Measurements from ENCODE around the gene TNFRSF25.
A peak's percentile ranks its signal among the peaks of the same experiment; 100 is the strongest.

Gene TNFRSF25

GRCh38 chr1:6486433-6487011, 20.5 kb upstream of the TNFRSF25 start:
- peak; percentile 86 for DNase-seq

GRCh38 chr1:6485168-6486101, 19.5 kb upstream of the TNFRSF25 start:
- peak; percentile 24 for DNase-seq

- DNase-seq: no peak
These were observed 18.8 kb upstream of the TNFRSF25 start for GRCh38 chr1:6484826-6485167.

GRCh38 chr1:6483761-6484117, 17.8 kb upstream of the TNFRSF25 start:
- DNase-seq: no peak

- DNase-seq: peak; percentile 23
These were observed 17.2 kb upstream of the TNFRSF25 start for GRCh38 chr1:6483017-6483760.

GRCh38 chr1:6481820-6482219, 15.8 kb upstream of the TNFRSF25 start:
- DNase-seq: no peak

GRCh38 chr1:6477039-6477820, 11.3 kb upstream of the TNFRSF25 start:
- no peak for DNase-seq

GRCh38 chr1:6476483-6476882, 10.5 kb upstream of the TNFRSF25 start:
- DNase-seq: peak; percentile 6

- peak; percentile 62 for DNase-seq
These were observed 9.6 kb upstream of the TNFRSF25 start for GRCh38 chr1:6475381-6476133.

- DNase-seq: peak; percentile 44
These were observed 8.9 kb upstream of the TNFRSF25 start for GRCh38 chr1:6474815-6475282.

GRCh38 chr1:6473974-6474814, 8.2 kb upstream of the TNFRSF25 start:
- peak; percentile 75 for DNase-seq

- DNase-seq: no peak
These were observed 7.2 kb upstream of the TNFRSF25 start for GRCh38 chr1:6473156-6473555.

GRCh38 chr1:6472391-6472790, 6.4 kb upstream of the TNFRSF25 start:
- DNase-seq: no peak

GRCh38 chr1:6471970-6472368, 6.0 kb upstream of the TNFRSF25 start:
- DNase-seq: no peak

- DNase-seq: no peak
These were observed 5.4 kb upstream of the TNFRSF25 start for GRCh38 chr1:6471086-6471969.

GRCh38 chr1:6470132-6471085, 4.4 kb upstream of the TNFRSF25 start:
- no peak for DNase-seq

GRCh38 chr1:6468729-6469461, 2.9 kb upstream of the TNFRSF25 start:
- no peak for DNase-seq
